ENCODE measurements around the gene GINS2. TPM values are rescaled to one million over a fixed set of nuclear protein-coding genes. Genes with fewer than 3 reads are reported as not detected.

Gene GINS2
- polyA plus RNA-seq, 1 of the 3 experiments (the other 2 are of a cell fraction), result 9.0 TPM

DNA sequence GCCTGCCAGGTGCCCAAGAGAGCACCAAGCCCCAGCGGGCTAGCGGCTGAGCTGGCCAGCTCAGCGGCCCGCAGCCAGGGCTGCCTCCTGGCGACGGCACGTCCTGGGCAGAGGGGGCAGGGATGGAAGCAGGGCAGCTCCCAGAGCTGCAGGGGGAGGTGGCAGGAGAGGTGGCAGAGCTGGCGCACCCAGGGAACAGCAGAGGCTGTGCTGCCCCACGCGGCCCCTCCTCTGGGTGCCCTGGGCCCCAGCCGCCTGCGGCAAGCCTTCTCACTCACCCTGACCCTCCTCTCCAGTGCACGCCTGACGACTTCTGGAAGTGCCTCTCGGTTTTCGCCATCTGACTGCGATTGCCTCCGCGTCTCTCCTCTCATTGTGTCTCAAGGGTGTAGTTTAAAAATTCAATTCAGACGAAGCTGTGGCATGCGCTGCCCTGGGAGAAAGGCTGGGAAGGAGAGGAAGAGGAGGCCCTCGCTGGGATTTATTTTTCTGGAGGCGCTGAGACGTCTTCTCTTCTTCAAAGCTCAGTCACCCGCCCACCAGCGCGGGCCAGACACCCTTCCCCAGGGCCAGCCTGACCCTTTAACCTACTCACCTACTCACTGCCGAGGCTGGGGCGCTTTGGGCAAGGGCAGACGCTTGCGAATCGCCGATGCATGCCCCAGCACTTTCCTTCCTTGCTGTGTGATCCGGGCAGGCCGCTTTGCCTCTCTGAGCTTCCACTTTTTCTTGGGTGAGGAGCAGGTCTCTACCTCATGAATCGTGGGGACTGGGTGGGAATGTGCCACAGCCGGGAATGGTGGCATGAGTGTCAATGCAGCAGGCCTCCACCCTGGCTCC is 50.7 kb downstream of the GINS2 start (continued):
- TF ChIP-seq, protein P1, sequence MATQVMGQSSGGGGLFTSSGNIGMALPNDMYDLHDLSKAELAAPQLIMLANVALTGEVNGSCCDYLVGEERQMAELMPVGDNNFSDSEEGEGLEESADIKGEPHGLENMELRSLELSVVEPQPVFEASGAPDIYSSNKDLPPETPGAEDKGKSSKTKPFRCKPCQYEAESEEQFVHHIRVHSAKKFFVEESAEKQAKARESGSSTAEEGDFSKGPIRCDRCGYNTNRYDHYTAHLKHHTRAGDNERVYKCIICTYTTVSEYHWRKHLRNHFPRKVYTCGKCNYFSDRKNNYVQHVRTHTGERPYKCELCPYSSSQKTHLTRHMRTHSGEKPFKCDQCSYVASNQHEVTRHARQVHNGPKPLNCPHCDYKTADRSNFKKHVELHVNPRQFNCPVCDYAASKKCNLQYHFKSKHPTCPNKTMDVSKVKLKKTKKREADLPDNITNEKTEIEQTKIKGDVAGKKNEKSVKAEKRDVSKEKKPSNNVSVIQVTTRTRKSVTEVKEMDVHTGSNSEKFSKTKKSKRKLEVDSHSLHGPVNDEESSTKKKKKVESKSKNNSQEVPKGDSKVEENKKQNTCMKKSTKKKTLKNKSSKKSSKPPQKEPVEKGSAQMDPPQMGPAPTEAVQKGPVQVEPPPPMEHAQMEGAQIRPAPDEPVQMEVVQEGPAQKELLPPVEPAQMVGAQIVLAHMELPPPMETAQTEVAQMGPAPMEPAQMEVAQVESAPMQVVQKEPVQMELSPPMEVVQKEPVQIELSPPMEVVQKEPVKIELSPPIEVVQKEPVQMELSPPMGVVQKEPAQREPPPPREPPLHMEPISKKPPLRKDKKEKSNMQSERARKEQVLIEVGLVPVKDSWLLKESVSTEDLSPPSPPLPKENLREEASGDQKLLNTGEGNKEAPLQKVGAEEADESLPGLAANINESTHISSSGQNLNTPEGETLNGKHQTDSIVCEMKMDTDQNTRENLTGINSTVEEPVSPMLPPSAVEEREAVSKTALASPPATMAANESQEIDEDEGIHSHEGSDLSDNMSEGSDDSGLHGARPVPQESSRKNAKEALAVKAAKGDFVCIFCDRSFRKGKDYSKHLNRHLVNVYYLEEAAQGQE (IDR thresholded peaks at IDR 0.05; ENCODE audit: low read depth, low read length), result no peak
- TF ChIP-seq CHD2 (IDR thresholded peaks at IDR 0.05; ENCODE audit: low read length, partially characterized antibody), result no peak

DNA sequence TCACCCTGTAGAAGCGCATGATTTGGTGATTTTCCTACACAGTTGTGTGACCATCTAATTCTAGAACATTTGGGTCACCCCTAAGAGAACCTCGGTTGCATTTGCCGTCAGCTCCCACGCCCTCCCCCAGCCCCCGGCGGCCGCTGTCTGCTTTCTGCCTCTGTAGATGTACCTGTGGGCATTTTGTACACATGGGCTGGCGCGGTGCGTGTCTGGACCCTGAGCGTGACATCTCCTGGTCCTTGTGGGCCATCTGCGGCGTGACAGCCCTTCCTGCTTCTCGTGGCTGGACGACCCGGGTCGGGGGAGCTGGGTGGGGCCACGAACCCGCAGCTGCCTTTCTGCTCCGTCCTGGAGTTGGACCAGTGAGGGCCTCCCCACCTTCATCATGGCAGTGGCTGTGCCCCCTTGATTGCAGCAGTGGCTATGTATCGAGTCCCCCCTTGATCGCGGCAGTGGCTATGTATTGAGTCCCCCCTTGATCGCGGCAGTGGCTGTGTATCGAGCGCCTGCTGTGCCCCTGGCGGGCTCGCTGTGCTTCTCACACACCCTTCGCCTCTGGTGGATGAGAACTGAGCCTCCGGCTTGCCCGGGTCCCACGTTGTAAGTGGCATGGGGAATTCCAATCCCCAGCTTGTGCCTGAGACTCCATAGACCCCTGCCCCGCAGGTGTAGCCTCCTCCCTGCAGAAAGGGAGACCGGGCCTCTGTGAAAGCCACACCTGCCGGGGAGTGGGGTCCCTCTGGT is 51.5 kb downstream of the GINS2 start:
- Histone ChIP-seq H3K4me3 (ENCODE audit: low read depth in 2 of 2, low read length in 1 of 2) (no peak overlapping the region), H3K4me2 (no peak overlapping the region), H3K36me3 (replicated peaks in 1 of 2; ENCODE audit: control insufficient read depth in 1 of 2, insufficient read depth in 2 of 2, low read length in 1 of 2) (peaks cover 0 to 43% of the 10 kb centered on the region in 2 experiments), H2AFZ (ENCODE audit: low read depth) (no peak overlapping the region), H3K4me1 (ENCODE audit: control insufficient read depth in 1 of 2, insufficient read depth in 2 of 2, low read depth in 1 of 2, low read length in 1 of 2) (peaks cover 0 to 83% of the 10 kb centered on the region in 2 experiments; a peak in 1 of 4 replicates), H3K27ac (ENCODE audit: low read depth in 2 of 2, low read length in 1 of 2) (peak overlapping the region in 1 of 2 experiments; percentile 28; a peak in 1 of 4 replicates), H3K79me2 (ENCODE audit: insufficient read depth) (peaks cover 26% of the 10 kb centered on the region; the same call in 1 of the 2 replicates), H3K9me2 (no peaks in the 10 kb centered on the region), H3K9me3 (no peaks in the 10 kb centered on the region), H4K20me1 (ENCODE audit: insufficient read depth) (peaks cover 99% of the 10 kb centered on the region), H3F3A (replicated peaks; ENCODE audit: insufficient read depth) (no peaks in the 10 kb centered on the region), H3K9ac (no peak overlapping the region), H3K27me3 (ENCODE audit: insufficient read depth) (no peaks in the 10 kb centered on the region)
- ChIA-PET CTCF (interaction anchor here (0.7 to 4.3 kb wide), 9 partner anchors 10 to 362 kb away, joined by 3 to 21 read pairs (median 5); no protein-coding TSS in a partner anchor), POLR2A (no interaction called here)
- DNase-seq, result no peak
- WGBS (ENCODE audit: low lambda C conversion rate), result 97% methylated on average over 25 of the region's 36 CpGs
- TF ChIP-seq, protein P2, sequence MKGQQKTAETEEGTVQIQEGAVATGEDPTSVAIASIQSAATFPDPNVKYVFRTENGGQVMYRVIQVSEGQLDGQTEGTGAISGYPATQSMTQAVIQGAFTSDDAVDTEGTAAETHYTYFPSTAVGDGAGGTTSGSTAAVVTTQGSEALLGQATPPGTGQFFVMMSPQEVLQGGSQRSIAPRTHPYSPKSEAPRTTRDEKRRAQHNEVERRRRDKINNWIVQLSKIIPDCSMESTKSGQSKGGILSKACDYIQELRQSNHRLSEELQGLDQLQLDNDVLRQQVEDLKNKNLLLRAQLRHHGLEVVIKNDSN (IDR thresholded peaks at IDR 0.05; ENCODE audit: borderline replicate concordance, low read depth), result no peak
- TF ChIP-seq NRF1 (IDR thresholded peaks at IDR 0.05; ENCODE audit: low read depth, low read length) (no peak), EZH2phosphoT487 (IDR thresholded peaks at IDR 0.05; ENCODE audit: borderline replicate concordance, low read depth) (no peak), TCF12 (IDR thresholded peaks at IDR 0.05) (no peak), NFIC (IDR thresholded peaks at IDR 0.05; ENCODE audit: borderline replicate concordance) (no peak), GATA2 (CRISPR knock-in tag; IDR thresholded peaks at IDR 0.05) (no peak), GABPA (IDR thresholded peaks at IDR 0.05; ENCODE audit: low read depth) (no peak), SMC3 (IDR thresholded peaks at IDR 0.05; ENCODE audit: low read depth, low read length) (no peak)
- TF ChIP-seq, protein P3, sequence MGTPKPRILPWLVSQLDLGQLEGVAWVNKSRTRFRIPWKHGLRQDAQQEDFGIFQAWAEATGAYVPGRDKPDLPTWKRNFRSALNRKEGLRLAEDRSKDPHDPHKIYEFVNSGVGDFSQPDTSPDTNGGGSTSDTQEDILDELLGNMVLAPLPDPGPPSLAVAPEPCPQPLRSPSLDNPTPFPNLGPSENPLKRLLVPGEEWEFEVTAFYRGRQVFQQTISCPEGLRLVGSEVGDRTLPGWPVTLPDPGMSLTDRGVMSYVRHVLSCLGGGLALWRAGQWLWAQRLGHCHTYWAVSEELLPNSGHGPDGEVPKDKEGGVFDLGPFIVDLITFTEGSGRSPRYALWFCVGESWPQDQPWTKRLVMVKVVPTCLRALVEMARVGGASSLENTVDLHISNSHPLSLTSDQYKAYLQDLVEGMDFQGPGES (IDR thresholded peaks at IDR 0.05; ENCODE audit: low read depth, low read length), result no peak
- TF ChIP-seq, protein P4, sequence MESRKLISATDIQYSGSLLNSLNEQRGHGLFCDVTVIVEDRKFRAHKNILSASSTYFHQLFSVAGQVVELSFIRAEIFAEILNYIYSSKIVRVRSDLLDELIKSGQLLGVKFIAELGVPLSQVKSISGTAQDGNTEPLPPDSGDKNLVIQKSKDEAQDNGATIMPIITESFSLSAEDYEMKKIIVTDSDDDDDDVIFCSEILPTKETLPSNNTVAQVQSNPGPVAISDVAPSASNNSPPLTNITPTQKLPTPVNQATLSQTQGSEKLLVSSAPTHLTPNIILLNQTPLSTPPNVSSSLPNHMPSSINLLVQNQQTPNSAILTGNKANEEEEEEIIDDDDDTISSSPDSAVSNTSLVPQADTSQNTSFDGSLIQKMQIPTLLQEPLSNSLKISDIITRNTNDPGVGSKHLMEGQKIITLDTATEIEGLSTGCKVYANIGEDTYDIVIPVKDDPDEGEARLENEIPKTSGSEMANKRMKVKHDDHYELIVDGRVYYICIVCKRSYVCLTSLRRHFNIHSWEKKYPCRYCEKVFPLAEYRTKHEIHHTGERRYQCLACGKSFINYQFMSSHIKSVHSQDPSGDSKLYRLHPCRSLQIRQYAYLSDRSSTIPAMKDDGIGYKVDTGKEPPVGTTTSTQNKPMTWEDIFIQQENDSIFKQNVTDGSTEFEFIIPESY (IDR thresholded peaks at IDR 0.05; ENCODE audit: borderline replicate concordance, low read depth), result no peak
- TF ChIP-seq, protein P5, sequence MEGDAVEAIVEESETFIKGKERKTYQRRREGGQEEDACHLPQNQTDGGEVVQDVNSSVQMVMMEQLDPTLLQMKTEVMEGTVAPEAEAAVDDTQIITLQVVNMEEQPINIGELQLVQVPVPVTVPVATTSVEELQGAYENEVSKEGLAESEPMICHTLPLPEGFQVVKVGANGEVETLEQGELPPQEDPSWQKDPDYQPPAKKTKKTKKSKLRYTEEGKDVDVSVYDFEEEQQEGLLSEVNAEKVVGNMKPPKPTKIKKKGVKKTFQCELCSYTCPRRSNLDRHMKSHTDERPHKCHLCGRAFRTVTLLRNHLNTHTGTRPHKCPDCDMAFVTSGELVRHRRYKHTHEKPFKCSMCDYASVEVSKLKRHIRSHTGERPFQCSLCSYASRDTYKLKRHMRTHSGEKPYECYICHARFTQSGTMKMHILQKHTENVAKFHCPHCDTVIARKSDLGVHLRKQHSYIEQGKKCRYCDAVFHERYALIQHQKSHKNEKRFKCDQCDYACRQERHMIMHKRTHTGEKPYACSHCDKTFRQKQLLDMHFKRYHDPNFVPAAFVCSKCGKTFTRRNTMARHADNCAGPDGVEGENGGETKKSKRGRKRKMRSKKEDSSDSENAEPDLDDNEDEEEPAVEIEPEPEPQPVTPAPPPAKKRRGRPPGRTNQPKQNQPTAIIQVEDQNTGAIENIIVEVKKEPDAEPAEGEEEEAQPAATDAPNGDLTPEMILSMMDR (IDR thresholded peaks at IDR 0.05), result no peak
- TF ChIP-seq, protein P1 (IDR thresholded peaks at IDR 0.05; ENCODE audit: low read depth, low read length), result no peak
